GM12878 (cell line): ENCODE results near the gene GCSAM. TPM values are rescaled to one million over a fixed set of nuclear protein-coding genes. Genes with fewer than 3 reads are reported as not detected.

Experiments used
- BHLHE40 ChIP-seq, 2 experiments: fragments of 450-650 bp in 1 of 2; IDR thresholded peaks; 2 replicates each; pipeline ENCODE4 v1.6.1; 2011 to 2017; ENCODE audit warnings: low read depth in 2 of 2, borderline replicate concordance in 1 of 2, improper control_type of control experiment in 1 of 2, low read length in 1 of 2, mild to moderate bottlenecking in 1 of 2
- CBX5 ChIP-seq: sonication (generic); IDR thresholded peaks from 2 replicates; pipeline ENCODE4 v1.6.1; 2016; ENCODE audit warnings: low read depth, moderate library complexity, mild to moderate bottlenecking, inconsistent platforms
- CHD1 ChIP-seq: IDR thresholded peaks from 2 replicates; pipeline ENCODE4 v1.6.1; 2012; ENCODE audit warnings: low read depth, low read length, improper control_type of control experiment
- EGR1 ChIP-seq, 2 experiments: IDR thresholded peaks; 1 replicate in 1 of 2; 2 replicates in 1 of 2; pipeline ENCODE4 v1.6.1; 2011 to 2012; ENCODE audit warnings: low read depth in 2 of 2, low read length in 2 of 2, borderline replicate concordance in 1 of 2, mild to moderate bottlenecking in 1 of 2, moderate library complexity in 1 of 2
- EP300 ChIP-seq, 2 experiments: fragments of 150-350 bp in 1 of 2; IDR thresholded peaks; 2 replicates each; pipeline ENCODE4 v1.6.1; 2011 to 2012; ENCODE audit warnings: low read depth in 2 of 2, low read length in 2 of 2, borderline replicate concordance in 1 of 2, improper control_type of control experiment in 1 of 2, inconsistent platforms in 1 of 2; ENCODE audit not compliant: control insufficient read depth in 1 of 2
- FOXM1 ChIP-seq: IDR thresholded peaks from 2 replicates; pipeline ENCODE4 v1.6.1; 2012; ENCODE audit warnings: low read depth, mild to moderate bottlenecking, inconsistent platforms, low read length, moderate library complexity
- IKZF2 ChIP-seq, 2 experiments: fragments of 450-650 bp; IDR thresholded peaks; 2 replicates each; pipeline ENCODE4 v1.6.1; 2017; ENCODE audit warnings: mild to moderate bottlenecking in 2 of 2, moderate library complexity in 2 of 2
- IRF4 ChIP-seq: IDR thresholded peaks from 2 replicates; pipeline ENCODE4 v1.6.1; 2011; ENCODE audit warnings: low read depth, low read length
- MEF2B ChIP-seq: fragments of 450-650 bp; IDR thresholded peaks from 2 replicates; pipeline ENCODE4 v1.6.1; 2018; ENCODE audit warnings: mild to moderate bottlenecking, moderate library complexity; ENCODE audit not compliant: partially characterized antibody, poor library complexity, severe bottlenecking
- NBN ChIP-seq: fragments of 450-650 bp; IDR thresholded peaks from 2 replicates; pipeline ENCODE4 v1.6.1; 2016
- PAX5 ChIP-seq: IDR thresholded peaks from 2 replicates; pipeline ENCODE4 v1.6.1; 2011; ENCODE audit warnings: low read depth, low read length, borderline replicate concordance
- PKNOX1 ChIP-seq: fragments of 450-650 bp; IDR thresholded peaks from 2 replicates; pipeline ENCODE4 v1.6.1; 2016; ENCODE audit warnings: mild to moderate bottlenecking
- RELA ChIP-seq: fragments of 450-650 bp; IDR thresholded peaks from 2 replicates; pipeline ENCODE4 v1.8.0; 2014; ENCODE audit warnings: borderline replicate concordance; ENCODE audit not compliant: partially characterized antibody
- SREBF2 ChIP-seq: IDR thresholded peaks from 2 replicates; pipeline ENCODE4 v1.6.1; 2012; ENCODE audit warnings: mild to moderate bottlenecking, low read length
- STAT1 ChIP-seq: fragments of 450-650 bp; conservative IDR thresholded peaks from 2 replicates; pipeline ENCODE4 v1.6.1; 2014; ENCODE audit warnings: antibody characterized with exemption, mild to moderate bottlenecking
- ZBTB4 ChIP-seq: fragments of 450-650 bp; formaldehyde crosslinking; IDR thresholded peaks from 2 replicates; pipeline ENCODE4 v1.4.0; 2022; ENCODE audit warnings: mild to moderate bottlenecking, moderate library complexity
- polyA plus RNA-seq, 11 experiments: library from polyadenylated mRNA; depleted of rRNA in 4 of 11; unstranded in 6 of 11; stranded (reverse) in 5 of 11; fragments of >200 nt; fragmentation: Nextera tagmentation in 4 of 11; fragmentation: Illumina TruSeq in 1 of 11; extraction: Ambion mirVana in 4 of 11; extraction: Trizol in 1 of 11; gene quantifications; 1 replicate in 1 of 11; 2 replicates in 10 of 11; pipeline versions ENCODE4 v1.2.1 to v1.2.3, GENCODE V29; 2011 to 2016; ENCODE audit warnings: inconsistent platforms in 2 of 11, missing spikeins in 2 of 11, low read depth in 1 of 11
- total RNA-seq, 4 experiments: library from RNA; depleted of rRNA in 3 of 4; stranded (reverse); fragments of >200 nt in 3 of 4; fragmentation: Illumina TruSeq in 1 of 4; extraction: Trizol in 1 of 4; gene quantifications; 2 replicates each; pipeline versions ENCODE4 v1.2.1 to v1.2.3, GENCODE V29; 2013 to 2021
- TF ChIP-seq, protein P1 (sequence below): IDR thresholded peaks from 2 replicates; pipeline ENCODE4 v1.6.1; 2012; ENCODE audit warnings: improper control_type of control experiment, low read depth, low read length; ENCODE audit not compliant: insufficient replicate concordance

Gene GCSAM
- total and polyA plus RNA-seq, 10 of the 15 experiments (the other 5 are each of a cell fraction or from before 2014, with no cell fraction given) = 81.5 to 407 (median 107) TPM

- TF ChIP-seq, protein P1, sequence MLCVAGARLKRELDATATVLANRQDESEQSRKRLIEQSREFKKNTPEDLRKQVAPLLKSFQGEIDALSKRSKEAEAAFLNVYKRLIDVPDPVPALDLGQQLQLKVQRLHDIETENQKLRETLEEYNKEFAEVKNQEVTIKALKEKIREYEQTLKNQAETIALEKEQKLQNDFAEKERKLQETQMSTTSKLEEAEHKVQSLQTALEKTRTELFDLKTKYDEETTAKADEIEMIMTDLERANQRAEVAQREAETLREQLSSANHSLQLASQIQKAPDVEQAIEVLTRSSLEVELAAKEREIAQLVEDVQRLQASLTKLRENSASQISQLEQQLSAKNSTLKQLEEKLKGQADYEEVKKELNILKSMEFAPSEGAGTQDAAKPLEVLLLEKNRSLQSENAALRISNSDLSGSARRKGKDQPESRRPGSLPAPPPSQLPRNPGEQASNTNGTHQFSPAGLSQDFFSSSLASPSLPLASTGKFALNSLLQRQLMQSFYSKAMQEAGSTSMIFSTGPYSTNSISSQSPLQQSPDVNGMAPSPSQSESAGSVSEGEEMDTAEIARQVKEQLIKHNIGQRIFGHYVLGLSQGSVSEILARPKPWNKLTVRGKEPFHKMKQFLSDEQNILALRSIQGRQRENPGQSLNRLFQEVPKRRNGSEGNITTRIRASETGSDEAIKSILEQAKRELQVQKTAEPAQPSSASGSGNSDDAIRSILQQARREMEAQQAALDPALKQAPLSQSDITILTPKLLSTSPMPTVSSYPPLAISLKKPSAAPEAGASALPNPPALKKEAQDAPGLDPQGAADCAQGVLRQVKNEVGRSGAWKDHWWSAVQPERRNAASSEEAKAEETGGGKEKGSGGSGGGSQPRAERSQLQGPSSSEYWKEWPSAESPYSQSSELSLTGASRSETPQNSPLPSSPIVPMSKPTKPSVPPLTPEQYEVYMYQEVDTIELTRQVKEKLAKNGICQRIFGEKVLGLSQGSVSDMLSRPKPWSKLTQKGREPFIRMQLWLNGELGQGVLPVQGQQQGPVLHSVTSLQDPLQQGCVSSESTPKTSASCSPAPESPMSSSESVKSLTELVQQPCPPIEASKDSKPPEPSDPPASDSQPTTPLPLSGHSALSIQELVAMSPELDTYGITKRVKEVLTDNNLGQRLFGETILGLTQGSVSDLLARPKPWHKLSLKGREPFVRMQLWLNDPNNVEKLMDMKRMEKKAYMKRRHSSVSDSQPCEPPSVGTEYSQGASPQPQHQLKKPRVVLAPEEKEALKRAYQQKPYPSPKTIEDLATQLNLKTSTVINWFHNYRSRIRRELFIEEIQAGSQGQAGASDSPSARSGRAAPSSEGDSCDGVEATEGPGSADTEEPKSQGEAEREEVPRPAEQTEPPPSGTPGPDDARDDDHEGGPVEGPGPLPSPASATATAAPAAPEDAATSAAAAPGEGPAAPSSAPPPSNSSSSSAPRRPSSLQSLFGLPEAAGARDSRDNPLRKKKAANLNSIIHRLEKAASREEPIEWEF = no peak
- no peak for TF ChIP-seq RELA
- no peak for TF ChIP-seq SREBF2
- TF ChIP-seq ZBTB4 (CRISPR knock-in tag) = peak; percentile 57; the same call in 1 of the 2 replicates
- peak; percentile 73 for TF ChIP-seq MEF2B
- peak; percentile 78; the same call in 1 of the 2 replicates for TF ChIP-seq PAX5
- no peak for TF ChIP-seq IRF4
- TF ChIP-seq BHLHE40 (IDR thresholded peaks at IDR 0.05; ENCODE audit: borderline replicate concordance in 1 of 2, low read depth in 2 of 2, low read length in 1 of 2) = peak; percentile 70 to 73
- peak; percentile 91; the same call in 1 of the 2 replicates for TF ChIP-seq CHD1
- TF ChIP-seq EGR1 (IDR thresholded peaks at IDR 0.05; ENCODE audit: borderline replicate concordance in 1 of 2, low read depth in 2 of 2, low read length in 2 of 2) = no peak
- no peak for TF ChIP-seq PKNOX1
- TF ChIP-seq IKZF2 (IDR thresholded peaks at IDR 0.05) = peak; percentile 68 to 77
- TF ChIP-seq CBX5 = no peak
- TF ChIP-seq NBN = 0 out of 2 replicates have a peak, but pooled peaks have one; percentile 29
- TF ChIP-seq FOXM1 = no peak
- TF ChIP-seq STAT1 = no peak
- TF ChIP-seq EP300 (IDR thresholded peaks at IDR 0.05; ENCODE audit: borderline replicate concordance in 1 of 2, control insufficient read depth in 1 of 2, low read depth in 2 of 2, low read length in 2 of 2) = peak in 1 of 2 experiments; percentile 59; a peak in 2 of 4 replicates
Measured at GRCh38 chr3:112128843-112129727, 4.0 kb downstream of the GCSAM start (continued).
